ENCODE results near the gene RBMX. TPM values are rescaled to one million over a fixed set of nuclear protein-coding genes. Genes with fewer than 3 reads are reported as not detected.

Gene RBMX
- total RNA-seq, 1 donor from 2014 or later, result 77.2 TPM

GRCh38 chrX:136825771-136826170 is 54.8 kb downstream of the RBMX start:
- Histone ChIP-seq H3K9me3 (replicated peaks) (no peaks in the 10 kb centered on the region), H3K4me1 (peaks cover 3% of the 10 kb centered on the region), H3K27ac (replicated peaks) (no peak overlapping the region), H3K4me3 (no peak overlapping the region), H3K36me3 (no peaks in the 10 kb centered on the region), H3K27me3 (ENCODE audit: low read depth) (no peaks in the 10 kb centered on the region)
- TF ChIP-seq CTCF (IDR thresholded peaks at IDR 0.05; ENCODE audit: borderline replicate concordance), result no peak
- intact Hi-C loops (cut with micrococcal nuclease), result no loop called here
- DNase-seq, result no peak

Other genes with a start within 250 kb of the RBMX start
- gene CD40LG, start 232.6 kb downstream of the RBMX start, total RNA-seq, result not detected
- 54.9 TPM for gene ARHGEF6, start 99.8 kb downstream of the RBMX start, total RNA-seq
- gene GPR101, start 153.3 kb upstream of the RBMX start, total RNA-seq, result not detected